H54 (cell line): ENCODE data around the gene ZNF207.
"Not testable (repeated sequence)": the region's sequence is repeated elsewhere in the genome, so short reads cannot be mapped to it uniquely, and the experiment has no call there.

Source experiments
- DNase-seq: peaks from one replicate; pipeline ENCODE4 v3.0.0; 2011; ENCODE audit warnings: low spot score, mixed read lengths; ENCODE audit not compliant: insufficient read length
- FAIRE-seq: peaks from 3 replicates; lab custom pipeline; 2011; peaks lifted over from hg19 to GRCh38; lab: Jason Lieb, UNC
- POLR2A ChIP-seq: IDR thresholded peaks from 2 replicates; pipeline ENCODE4 v1.6.1; 2011; ENCODE audit warnings: low read depth, mild to moderate bottlenecking, low read length

The ZNF207 gene

DNA sequence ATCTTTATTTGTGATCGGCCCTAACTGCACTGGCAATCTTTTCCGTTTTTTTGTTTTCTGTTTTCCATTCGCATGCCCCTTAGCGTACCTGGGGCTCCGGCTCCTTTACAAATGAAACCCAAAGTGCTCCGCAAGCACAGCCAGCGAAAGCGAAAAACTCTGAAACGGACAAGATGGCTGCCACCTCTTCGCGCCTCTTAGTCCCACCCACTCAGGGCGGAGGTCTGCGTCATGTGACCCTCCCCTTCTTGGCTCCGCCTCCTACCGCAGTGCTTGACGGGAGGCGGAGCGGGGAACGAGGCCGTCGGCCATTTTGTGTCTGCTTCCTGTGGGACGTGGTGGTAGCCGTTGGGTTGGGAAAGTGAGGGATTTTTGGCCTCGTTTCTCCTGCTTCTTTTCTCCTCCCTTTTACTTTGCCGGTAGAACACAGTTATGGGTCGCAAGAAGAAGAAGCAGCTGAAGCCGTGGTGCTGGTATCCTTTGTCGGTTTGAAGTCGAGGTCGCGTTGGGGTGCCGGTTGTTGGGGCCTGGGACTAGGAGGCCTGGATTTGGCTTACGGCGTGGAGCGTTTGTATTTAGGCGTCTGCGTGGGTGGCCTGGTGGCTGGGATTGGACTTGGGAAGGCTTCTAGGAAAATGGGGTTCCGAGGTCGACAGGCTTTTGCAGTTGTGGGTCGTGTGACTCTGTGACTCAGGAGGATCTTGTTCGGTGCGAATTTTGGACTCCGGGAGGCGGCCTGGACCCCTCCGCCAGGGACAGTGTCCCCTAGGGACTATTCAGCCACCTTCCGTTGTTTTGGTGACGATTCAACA lies at the start of gene ZNF207:
Gene ZNF207, plus strand, starts transcription at position 304 of the 812 bp plus-strand sequence. Its CDS starts 129 bp downstream, at position 433.
- DNase-seq (peak; percentile 79), FAIRE-seq (peak; percentile 70)
- peak; percentile 97 for TF ChIP-seq POLR2A

DNA sequence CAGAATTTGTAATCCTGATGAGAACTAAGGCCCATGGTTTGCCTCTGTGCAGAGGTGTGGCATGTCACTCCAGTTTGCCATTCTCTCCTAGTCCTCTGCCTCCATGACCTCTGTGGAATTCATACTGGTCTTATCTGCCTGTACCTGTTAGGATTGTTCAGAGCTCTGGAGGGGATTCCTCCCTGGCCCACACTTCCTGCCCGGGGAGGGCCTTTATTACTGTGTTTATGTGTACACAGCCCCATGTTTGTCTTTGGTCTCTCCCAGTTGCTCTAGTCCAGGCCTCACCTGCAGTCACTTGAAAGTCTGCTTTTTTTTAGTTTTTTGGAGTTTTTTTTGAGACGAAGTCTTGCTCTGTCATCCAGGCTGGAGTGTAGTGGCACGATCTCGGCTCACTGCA lies 47.9 kb upstream of the ZNF207 start:
- TF ChIP-seq POLR2A: no peak
- DNase-seq: no peak
- no peak for FAIRE-seq

DNA sequence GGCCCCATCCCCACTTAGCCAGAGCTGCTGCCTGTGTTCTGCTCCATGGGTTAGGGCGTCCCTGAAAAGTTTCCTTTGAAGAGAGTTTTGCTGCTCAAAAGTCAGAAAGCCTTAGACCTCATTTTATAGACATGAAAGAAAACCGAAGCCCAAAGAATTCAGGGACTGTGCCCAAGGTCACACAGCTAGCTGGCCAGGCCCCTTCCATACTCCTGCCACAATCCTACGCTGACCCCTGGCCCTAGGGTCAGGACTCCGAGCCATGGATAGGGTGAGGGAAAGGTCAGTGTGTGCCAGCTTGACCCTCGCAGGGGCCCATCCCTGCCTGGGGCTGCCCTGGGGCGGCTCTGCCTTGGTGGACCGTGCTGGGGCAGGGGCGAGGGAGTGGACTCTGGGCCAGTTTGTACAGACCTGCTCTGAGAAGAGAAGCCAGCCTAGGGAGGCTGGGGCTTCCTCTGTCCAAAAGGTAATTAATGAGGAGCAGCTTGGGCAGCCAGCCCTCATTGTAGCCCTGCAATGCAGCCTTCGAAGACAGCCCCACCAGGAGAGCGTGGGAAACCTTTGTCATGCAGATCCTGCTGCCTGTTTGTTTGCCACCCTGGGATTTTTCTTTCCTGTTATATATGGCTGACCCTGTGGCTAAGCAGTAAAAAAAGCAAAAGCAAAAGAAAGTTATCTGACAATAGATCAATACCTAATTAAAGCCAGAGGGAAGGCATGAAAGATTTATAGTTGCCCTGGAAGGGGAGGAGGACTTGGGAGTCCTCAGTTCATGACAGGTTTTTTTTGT lies 46.9 kb upstream of the ZNF207 start:
- FAIRE-seq: no peak
- TF ChIP-seq POLR2A: no peak
- DNase-seq: no peak

DNA sequence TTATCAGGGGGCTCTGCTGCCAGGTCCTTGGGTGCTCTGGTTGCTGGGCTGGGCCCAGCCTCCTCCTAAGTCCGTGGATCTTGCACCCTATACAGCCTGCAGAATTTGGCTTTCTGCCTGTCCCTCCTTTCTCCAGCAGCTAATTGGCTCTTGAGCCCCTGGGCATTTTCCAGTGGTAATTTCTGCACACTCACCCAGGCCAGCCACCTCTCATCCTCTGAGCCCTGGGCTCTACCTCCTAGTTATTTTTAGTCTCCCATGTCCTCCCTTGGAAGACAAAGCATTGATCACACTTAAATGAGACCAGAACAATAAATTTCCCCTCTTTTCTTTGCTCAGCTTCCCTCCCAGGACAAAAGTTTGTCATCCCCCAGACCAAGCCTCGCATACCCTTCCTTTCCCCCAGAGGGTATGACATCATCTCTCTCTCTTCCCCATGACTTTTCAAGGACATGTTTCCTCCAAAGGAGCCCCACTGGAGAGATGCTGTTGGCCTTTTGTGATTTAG lies 46.1 kb upstream of the ZNF207 start:
- DNase-seq (no peak), FAIRE-seq (no peak)
- TF ChIP-seq POLR2A: no peak

DNA sequence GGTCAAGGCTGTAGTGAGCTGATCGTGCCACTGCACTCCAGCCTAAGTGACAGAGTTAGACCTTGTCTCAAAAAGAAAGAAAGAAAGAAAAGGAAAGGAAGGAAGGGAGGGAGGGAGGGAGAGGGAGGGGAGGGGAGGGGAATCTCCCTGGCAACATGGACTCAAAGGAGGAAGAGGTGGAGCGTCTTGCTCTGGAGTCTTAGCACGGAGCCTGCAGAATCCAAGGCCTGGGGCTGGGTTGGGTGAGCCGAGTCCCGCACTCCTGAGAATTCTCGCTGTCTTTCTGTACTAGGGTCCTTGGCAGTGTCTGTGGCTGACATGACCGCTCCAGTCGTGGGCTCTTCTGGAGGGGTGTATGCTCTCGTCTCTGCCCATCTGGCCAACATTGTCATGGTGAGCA lies 44.9 kb upstream of the ZNF207 start:
- DNase-seq: no peak
- FAIRE-seq: no peak
- TF ChIP-seq POLR2A: no peak

DNA sequence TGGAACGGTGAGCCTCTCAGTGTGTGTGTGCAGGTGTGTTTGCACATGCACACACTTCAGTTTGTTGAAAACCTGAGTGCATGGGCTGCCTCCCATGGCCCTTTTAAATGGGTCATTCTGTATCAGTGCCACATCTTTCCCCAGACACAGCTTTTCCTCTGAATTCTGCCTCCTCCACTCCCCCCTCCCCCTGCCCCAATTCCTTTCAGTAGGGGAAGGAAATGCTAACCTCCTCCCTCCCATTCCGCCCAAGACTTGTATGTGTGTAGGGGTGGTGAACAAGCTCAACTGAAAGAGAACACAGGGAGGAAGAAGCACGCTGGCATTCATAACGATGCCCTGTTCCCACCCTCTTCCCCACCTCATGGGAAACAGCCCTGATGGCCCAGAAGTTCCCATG lies 42.3 kb upstream of the ZNF207 start:
- FAIRE-seq (no peak), DNase-seq (no peak)
- no peak for TF ChIP-seq POLR2A

DNA sequence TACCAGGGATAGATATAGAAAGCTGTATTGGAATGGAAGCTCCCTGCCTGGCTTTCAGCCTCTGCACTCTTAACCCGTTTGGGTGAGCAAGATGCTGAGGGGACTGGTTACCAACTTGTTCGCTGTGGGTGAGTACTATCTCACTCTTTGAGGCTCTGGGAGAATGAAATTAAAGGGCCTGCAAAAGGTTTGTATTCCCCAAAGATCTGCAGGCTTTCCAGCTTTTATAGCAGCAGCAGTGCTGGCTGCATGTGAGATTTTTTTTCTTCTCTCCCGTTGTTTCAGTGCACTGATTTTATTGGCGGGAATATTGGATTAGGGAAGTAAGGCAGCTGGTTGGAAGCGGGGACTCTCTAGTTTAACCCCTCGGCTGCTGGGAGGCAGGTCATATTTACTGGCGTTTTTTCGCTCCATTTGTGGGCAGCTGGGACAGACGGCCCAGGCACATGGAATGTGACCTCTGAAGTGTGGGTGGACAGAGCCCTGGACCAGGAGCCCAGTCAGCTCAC lies 38.9 kb upstream of the ZNF207 start:
- FAIRE-seq (no peak), DNase-seq (no peak)
- no peak for TF ChIP-seq POLR2A

DNA sequence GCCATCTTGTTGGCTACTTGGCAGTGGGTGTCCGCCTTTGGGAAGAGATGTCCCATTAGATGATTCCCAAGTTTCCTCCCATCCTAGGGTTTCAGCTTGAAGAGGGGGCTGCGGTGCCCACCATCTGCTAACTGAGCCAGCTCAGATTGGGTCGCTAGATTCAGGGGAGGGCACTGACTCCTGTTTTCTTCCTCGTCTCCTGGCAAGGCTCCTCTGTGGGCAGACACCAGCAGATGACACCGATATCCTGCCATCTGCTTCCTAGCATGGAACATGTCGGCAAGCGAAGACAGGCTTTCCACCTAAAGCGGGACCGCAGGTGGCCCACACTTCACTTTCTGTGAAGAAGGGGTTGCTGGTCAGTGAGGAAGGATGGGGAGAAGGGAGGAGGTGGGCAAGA lies 35.3 kb upstream of the ZNF207 start:
- no peak for DNase-seq
- TF ChIP-seq POLR2A: no peak
- FAIRE-seq: no peak

DNA sequence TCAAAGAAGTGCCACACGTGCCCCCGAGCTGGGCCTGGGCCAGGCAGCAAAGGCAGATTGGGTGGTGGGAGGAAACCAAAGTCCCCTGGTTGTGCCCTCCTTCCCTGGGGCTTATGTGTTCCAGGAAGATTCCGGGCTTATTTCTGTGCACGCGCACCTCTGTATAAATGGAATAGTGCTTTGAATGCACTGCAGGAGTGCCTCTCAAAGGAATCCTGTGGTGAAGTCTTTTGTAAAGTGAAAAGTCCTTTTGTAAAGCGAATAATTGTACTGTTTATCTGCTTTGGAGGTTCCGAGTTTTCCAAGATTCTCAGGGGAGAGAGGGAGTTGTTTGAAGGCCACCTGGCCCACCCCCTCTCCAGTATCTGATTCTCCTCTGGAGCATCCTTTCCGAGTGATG lies 34.8 kb upstream of the ZNF207 start:
- TF ChIP-seq POLR2A: no peak
- DNase-seq (no peak), FAIRE-seq (no peak)

DNA sequence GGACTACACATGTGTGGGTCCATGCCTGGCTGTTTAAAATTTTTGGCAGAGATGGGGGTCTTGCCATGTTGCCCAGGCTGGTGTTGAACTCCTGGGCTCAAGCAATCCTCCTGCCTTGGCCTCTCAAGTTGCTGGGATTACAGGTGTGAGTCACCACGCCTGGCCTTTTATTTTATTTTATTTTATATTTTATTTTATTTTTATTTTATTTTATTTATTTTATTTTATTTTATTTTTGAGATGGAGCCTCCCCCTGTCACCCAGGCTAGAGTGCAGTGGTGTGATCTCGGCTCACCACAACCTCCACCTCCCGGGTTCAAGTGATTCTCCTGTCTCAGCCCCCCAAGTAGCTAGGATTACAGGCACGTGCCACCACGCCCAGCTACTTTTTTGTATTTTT lies 33.3 kb upstream of the ZNF207 start:
- DNase-seq, FAIRE-seq: not testable (repeated sequence)

DNA sequence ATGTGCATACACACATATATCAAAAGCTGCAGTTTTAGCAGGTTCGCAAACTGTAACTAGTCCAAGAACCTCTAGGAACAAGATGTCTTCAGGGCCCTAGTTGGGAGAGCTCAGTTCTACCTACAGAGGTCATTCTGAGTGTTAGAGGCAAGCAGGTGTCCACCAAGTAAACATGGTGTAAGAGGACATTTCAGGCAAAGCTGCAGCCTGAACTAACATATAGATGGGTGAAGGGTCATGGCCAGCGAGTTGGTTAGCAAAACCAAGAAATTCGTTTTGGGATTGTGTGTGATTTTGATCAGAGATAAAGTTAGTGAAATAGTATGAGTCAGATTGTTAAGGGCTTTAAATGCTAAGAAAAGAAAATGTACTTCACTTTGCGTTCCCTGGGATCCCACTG lies 32.6 kb upstream of the ZNF207 start:
- DNase-seq (no peak), FAIRE-seq (no peak)
- no peak for TF ChIP-seq POLR2A

DNA sequence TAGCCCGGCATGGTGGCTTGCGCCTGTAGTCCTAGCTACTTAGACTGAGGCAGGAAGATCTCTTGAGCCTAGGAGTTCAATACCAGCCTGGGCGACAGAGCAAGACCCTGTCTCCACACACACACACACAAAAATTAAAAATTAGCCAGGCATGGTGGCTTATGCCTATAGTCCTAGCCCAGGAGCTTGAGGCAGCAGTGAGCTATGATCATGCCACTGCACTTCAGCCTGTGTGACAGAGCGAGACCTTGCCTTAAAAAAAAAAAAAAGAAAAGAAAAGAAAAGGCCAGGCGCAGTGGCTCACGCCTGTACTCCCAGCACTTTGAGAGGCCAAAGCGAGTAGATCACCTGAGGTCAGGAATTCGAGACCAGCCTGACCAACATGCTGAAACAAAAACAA lies 31.9 kb upstream of the ZNF207 start:
- FAIRE-seq (no peak), DNase-seq (no peak)
- no peak for TF ChIP-seq POLR2A

DNA sequence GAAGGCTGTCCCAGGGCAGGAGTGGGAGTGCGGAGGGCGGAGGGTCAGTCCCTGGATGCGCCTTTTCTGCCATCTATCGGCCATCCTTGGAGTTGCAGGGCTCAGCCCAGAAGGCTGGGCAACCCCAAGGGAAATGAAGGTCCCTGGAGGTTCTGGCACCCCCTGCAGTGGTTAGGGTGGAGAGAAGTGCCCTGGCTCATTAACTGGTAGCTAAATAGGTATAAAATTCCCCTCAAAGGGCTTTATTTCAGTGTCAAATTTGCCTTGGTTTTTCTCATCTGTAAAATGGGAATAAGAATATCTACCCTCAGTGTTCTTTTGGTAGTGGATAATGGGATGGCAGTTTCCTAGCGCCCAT lies 30.4 kb upstream of the ZNF207 start:
- FAIRE-seq (no peak), DNase-seq (peak; percentile 83)
- no peak for TF ChIP-seq POLR2A

DNA sequence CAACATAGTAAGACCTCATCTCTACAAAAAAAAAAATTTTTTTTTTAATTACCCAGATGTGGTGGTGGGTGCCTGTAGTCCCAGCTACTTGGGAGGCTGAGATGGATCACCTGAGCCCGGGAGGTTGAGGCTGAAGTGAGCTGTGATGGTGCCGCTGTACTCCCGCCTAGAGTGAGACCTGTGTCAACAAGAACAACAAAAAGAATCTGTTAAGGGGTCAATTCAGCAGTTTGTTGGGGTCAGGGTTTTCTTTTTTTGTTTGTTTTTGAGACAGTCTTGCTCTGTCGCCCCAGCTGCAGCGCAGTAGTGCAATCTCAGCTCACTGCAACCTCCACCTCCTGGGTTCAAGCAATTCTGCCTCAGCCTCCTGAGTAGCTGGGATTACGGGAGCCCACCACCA lies 29.9 kb upstream of the ZNF207 start:
- not testable (repeated sequence) for DNase-seq, FAIRE-seq
